Measurements from ENCODE around the gene ITGB4. TPM values are rescaled to one million over a fixed set of nuclear protein-coding genes. Genes with fewer than 3 reads are reported as not detected.

Gene ITGB4
- total and polyA plus RNA-seq, 9 of the 15 experiments (the other 6 are each of a cell fraction or from before 2014, with no cell fraction given) = 0.05 to 2.8 (median 0.76) TPM; not detected in 3

GRCh38 chr17:75785016-75785890 lies 64.0 kb downstream of the ITGB4 start (continued):
- TF ChIP-seq MGA (IDR thresholded peaks at IDR 0.05) (peak; percentile 99), ZNF764 (CRISPR knock-in tag; IDR thresholded peaks at IDR 0.05; ENCODE audit: low read depth) (peak; percentile 39; the same call in 1 of the 2 replicates), ZNF239 (CRISPR knock-in tag; IDR thresholded peaks at IDR 0.05) (peak; percentile 66), SRSF7 (optimal IDR thresholded peaks at IDR 0.05; ENCODE audit: low read depth, low read length) (no peak), MIER1 (IDR thresholded peaks at IDR 0.05; ENCODE audit: low read depth) (no peak), ZNF507 (tag; conservative IDR thresholded peaks at IDR 0.05) (no peak), STAT5A (IDR thresholded peaks at IDR 0.05; ENCODE audit: borderline replicate concordance, low read length) (peak; percentile 5; the same call in 1 of the 2 replicates), HNRNPUL1 (IDR thresholded peaks at IDR 0.05; ENCODE audit: low read length) (no peak), SIRT6 (IDR thresholded peaks at IDR 0.05; ENCODE audit: low read depth, low read length) (no peak), ZSCAN29 (IDR thresholded peaks at IDR 0.05) (no peak), NR2F6 (CRISPR knock-in tag; IDR thresholded peaks at IDR 0.05) (0 out of 2 replicates have a peak, but pooled peaks have one; percentile 27), CCAR2 (IDR thresholded peaks at IDR 0.05; ENCODE audit: low read depth, low read length) (no peak), CREM (IDR thresholded peaks at IDR 0.05; ENCODE audit: low read depth) (peak; percentile 94), HMBOX1 (IDR thresholded peaks at IDR 0.05) (no peak)

Data from K562 (cell line).